ENCODE measurements around the gene CACNA1D. TPM values are rescaled to one million over a fixed set of nuclear protein-coding genes. Genes with fewer than 3 reads are reported as not detected.

Gene CACNA1D
- total RNA-seq, 1 donor from 2014 or later, result 1.1 TPM

DNA sequence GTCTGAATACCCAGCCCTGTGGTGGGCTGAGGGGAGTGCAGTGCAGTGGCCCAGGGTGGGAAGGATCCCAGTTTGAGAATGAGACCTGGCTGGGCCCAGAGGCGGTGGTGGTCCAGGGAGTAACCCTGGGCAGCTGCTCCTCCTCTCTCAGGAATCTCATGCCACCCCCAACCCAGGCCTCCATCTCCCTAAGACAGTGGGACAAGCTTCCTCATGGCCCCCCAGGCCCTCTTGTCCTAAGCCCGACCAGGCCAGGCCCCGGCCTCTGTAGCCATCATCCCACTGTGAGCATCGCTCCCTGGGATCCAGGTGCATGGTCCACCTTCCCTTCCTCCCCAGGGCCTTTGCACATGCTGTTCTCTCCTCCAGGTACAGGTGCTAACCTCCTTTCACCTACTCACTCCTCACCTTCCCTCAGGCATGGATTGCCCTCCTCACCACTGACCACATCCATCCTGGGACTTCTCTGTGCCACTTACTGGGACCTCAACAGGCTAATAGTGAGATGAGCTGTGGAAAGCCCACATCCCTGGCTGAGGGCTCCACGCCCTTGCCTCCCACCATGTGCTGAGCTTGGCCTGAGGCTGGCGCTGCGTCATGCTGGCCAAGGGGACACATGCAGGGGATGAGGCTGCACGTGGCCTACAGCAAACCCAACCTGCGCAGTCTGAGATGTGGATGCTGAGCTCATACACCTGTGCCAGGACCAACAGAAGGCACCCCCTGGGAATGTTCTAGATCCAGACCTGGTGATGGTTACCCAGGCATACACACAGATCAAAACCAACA, 341.9 kb downstream of the CACNA1D start:
- H3K27ac ChIP-seq (replicated peaks), result no peak overlapping the region
- no peaks in the 10 kb centered on the region for H3K9me3 ChIP-seq (replicated peaks)
- H3K36me3 ChIP-seq, result no peaks in the 10 kb centered on the region
- H3K4me1 ChIP-seq, result no peaks in the 10 kb centered on the region
- no peaks in the 10 kb centered on the region for H3K27me3 ChIP-seq (ENCODE audit: low read depth)
- intact Hi-C loops (cut with micrococcal nuclease), result no loop called here
- DNase-seq, result no peak
- no peak overlapping the region for H3K4me3 ChIP-seq
- TF ChIP-seq, protein P1, sequence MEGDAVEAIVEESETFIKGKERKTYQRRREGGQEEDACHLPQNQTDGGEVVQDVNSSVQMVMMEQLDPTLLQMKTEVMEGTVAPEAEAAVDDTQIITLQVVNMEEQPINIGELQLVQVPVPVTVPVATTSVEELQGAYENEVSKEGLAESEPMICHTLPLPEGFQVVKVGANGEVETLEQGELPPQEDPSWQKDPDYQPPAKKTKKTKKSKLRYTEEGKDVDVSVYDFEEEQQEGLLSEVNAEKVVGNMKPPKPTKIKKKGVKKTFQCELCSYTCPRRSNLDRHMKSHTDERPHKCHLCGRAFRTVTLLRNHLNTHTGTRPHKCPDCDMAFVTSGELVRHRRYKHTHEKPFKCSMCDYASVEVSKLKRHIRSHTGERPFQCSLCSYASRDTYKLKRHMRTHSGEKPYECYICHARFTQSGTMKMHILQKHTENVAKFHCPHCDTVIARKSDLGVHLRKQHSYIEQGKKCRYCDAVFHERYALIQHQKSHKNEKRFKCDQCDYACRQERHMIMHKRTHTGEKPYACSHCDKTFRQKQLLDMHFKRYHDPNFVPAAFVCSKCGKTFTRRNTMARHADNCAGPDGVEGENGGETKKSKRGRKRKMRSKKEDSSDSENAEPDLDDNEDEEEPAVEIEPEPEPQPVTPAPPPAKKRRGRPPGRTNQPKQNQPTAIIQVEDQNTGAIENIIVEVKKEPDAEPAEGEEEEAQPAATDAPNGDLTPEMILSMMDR (IDR thresholded peaks at IDR 0.05; ENCODE audit: borderline replicate concordance), result no peak

- H3K36me3 ChIP-seq, result no peaks in the 10 kb centered on the region
- no peak overlapping the region for H3K4me3 ChIP-seq
- H3K27me3 ChIP-seq (ENCODE audit: low read depth), result no peaks in the 10 kb centered on the region
- no peak overlapping the region for H3K27ac ChIP-seq (replicated peaks)
- H3K4me1 ChIP-seq, result no peaks in the 10 kb centered on the region
- H3K9me3 ChIP-seq (replicated peaks), result no peaks in the 10 kb centered on the region
- DNase-seq, result no peak
- intact Hi-C loops (cut with micrococcal nuclease), result no loop called here
- TF ChIP-seq, protein P1 (IDR thresholded peaks at IDR 0.05; ENCODE audit: borderline replicate concordance), result no peak
These were observed 342.9 kb downstream of the CACNA1D start for GRCh38 chr3:53837331-53837730.

DNA sequence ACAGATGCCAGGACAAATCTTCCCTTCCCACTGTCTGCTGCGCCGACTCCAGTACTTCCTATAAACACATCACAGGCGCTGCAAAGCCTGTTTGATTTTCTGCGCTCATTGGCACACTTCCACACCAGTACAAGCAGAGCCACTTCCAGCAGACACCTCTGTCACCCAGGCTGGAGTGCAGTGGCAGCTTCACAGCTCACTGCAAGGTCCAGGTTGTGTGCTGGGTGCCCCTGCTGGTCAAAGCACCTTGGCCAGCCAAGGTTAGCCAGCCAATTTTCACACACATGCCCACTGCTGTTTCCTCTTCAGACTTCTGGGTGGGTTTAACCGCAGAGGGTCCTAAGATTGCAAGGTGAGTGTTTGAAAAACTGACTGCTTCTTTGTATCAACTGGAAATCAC, 346.9 kb downstream of the CACNA1D start:
- Histone ChIP-seq H3K4me1 (peaks cover 22% of the 10 kb centered on the region), H3K36me3 (no peaks in the 10 kb centered on the region), H3K27me3 (ENCODE audit: low read depth) (peaks cover 24% of the 10 kb centered on the region), H3K27ac (replicated peaks) (no peak overlapping the region), H3K4me3 (no peak overlapping the region), H3K9me3 (replicated peaks) (no peaks in the 10 kb centered on the region)
- intact Hi-C loops (cut with micrococcal nuclease), result no loop called here
- TF ChIP-seq, protein P1 (IDR thresholded peaks at IDR 0.05; ENCODE audit: borderline replicate concordance), result no peak
- DNase-seq, result no peak

GRCh38 chr3:53842436-53843194, 348.2 kb downstream of the CACNA1D start:
- intact Hi-C loops (cut with micrococcal nuclease), result no loop called here
- Histone ChIP-seq H3K9me3 (replicated peaks) (no peaks in the 10 kb centered on the region), H3K27me3 (ENCODE audit: low read depth) (peaks cover 38% of the 10 kb centered on the region), H3K4me3 (no peak overlapping the region), H3K4me1 (peaks cover 30% of the 10 kb centered on the region), H3K36me3 (no peaks in the 10 kb centered on the region), H3K27ac (replicated peaks) (no peak overlapping the region)
- TF ChIP-seq, protein P1 (IDR thresholded peaks at IDR 0.05; ENCODE audit: borderline replicate concordance), result peak; percentile 35
- no peak for DNase-seq

- intact Hi-C loops (cut with micrococcal nuclease), result no loop called here
These were observed 349.1 kb downstream of the CACNA1D start for GRCh38 chr3:53843195-53844177.

More at GRCh38 chr3:53843195-53844177, 349.1 kb downstream of the CACNA1D start:
- Histone ChIP-seq H3K27ac (replicated peaks) (no peak overlapping the region), H3K27me3 (ENCODE audit: low read depth) (peaks cover 44% of the 10 kb centered on the region), H3K9me3 (replicated peaks) (no peaks in the 10 kb centered on the region), H3K4me1 (peaks cover 30% of the 10 kb centered on the region), H3K4me3 (no peak overlapping the region), H3K36me3 (no peaks in the 10 kb centered on the region)
- DNase-seq, result no peak
- TF ChIP-seq, protein P1 (IDR thresholded peaks at IDR 0.05; ENCODE audit: borderline replicate concordance), result no peak
